NCI-H446 (cell line): ENCODE results near the gene HOXC6.

Experiments used
- DNase-seq, 2 experiments: peaks; one replicate each; lab custom pipeline; 2025; lab: John Stamatoyannopoulos, UW

Gene HOXC6

GRCh38 chr12:54028314-54029201 lies at the start of gene HOXC6:
Gene HOXC6, plus strand, starts transcription at chr12:54028440. Its CDS starts 82 bp downstream, at chr12:54028522.
- DNase-seq: peak; percentile 20 to 54

DNA sequence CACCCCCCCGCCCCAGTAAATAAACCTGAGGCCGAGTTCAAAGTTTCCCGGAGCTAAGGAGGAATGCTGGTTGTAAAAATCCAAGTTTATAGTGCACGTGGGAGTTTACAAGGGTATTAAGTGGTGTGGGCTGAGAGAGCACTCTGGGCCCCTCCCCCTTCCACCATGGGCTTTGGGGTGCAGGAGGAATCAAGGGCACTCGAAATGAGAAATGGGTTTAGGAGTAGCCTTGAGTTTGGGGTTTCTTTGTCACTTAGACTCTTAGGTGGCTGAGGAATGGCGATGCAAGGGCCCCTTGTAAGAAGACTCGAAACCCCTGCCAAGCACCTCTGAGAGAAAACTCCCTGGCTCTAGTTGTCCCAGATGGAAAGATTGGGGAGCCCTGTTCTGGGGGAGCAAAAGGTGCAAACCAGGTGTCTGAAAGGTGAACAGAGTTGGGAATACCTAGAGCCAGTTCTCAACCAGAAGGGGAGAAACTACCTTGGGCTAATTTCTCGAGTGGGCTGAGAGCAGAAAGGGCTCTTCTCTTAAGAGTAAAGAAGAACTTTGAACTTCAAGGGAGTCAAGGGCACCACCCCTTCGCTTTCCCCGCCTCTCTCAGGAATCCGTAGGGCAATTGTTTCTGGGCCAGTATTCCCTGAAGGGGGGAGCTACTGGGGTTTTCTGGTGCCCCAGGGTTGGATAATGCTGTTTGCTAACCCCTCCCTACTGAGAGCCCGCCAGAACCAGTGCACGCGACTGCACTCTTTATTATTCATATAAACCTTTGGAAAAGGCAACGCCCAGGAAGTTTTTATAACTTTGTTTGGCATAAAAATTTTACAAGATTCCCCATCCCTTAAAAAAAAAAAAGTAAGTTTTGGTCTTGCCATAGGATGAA lies 49.5 kb upstream of the HOXC6 start:
- no peak for DNase-seq

GRCh38 chr12:53980104-53980801 lies 48.0 kb upstream of the HOXC6 start:
- no peak for DNase-seq

- no peak for DNase-seq
Measured at GRCh38 chr12:53980802-53981496, 47.3 kb upstream of the HOXC6 start.

DNA sequence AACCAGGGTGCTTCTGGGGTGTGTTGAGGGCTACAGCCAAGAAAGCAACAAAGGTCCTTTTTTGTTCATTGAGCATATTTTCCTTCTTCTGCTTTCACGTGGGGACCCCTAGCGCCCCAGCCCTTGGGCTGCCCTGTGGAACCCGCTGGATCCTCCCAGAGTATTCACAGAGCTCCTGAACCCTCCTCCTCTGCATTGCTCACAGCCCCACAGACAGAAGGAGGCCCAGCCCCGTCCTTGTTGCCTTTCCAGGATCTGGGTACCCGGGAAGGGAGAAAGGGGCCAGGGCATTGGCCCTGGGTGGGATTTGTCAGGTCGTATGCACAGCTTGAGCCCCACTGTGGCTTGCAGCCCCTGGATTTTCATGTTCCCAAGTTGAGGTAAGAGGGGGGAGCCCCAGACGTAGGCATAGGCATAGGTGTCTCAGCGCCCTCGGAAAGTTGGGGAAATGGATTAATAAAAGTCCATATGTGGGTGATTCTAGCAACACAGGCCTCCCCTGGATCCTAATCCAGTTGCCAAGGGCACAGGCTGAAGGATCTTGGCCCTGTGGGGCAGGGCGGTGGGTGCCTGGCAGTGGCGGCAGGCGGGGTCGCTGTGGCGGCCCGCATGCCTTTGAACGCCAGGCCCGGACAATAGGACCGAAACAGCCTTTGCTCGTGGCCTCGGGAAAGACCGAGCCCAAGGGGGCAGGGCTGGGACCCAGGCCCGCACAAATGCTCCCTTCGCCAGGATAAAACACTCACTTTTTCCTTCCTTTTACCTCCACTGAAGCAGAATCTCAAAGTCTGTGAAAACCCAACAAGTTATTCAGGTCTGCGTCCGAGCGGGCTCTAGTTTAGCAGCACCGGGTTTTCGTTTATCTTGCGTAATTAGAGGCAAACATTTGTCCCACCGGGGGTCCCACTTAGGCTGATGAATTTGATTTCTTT lies 46.3 kb upstream of the HOXC6 start:
- no peak for DNase-seq

DNA sequence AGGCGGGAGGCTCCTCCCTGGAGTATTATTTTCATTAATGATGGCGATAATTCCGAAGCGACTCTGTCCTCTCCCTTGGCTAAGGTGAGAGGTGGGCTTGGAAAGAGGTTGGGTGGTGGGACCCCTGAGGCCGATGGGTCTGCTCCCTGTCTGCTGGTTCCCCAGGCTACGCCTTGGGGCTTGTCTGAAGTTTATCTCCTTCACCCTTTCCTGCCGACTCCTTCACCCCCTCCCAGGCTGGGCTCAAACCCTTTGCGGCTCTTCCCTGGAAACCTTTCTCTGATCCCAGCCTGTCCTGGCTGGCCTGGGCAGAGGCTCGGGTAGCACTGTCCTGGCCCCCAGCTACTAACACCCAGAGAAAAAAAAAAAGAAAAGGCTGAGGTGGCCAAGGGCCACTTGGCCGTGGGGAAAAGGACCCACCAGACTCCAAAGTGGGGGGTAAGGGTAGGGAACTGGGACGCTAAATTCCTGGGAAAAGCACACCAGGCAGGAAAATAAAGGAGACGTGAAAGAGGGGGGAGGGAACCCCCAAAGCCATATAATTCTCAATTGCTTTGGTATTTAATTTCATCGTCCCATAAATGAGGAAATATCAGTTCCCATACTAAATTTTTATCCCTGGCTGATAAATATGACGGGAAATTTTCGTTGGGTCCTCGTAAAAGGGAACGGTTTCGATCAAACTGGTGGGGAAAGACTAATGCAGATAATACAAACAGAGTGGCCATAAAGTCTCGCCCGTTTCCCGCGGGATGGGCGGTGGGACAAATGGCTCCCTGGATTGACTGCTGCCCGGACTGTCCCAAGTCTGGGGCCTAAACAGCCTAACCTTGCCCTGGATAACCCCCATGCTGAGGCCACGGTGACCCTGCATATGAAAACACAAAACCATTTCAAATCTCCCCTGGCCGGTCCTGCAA lies 45.3 kb upstream of the HOXC6 start:
- no peak for DNase-seq

DNA sequence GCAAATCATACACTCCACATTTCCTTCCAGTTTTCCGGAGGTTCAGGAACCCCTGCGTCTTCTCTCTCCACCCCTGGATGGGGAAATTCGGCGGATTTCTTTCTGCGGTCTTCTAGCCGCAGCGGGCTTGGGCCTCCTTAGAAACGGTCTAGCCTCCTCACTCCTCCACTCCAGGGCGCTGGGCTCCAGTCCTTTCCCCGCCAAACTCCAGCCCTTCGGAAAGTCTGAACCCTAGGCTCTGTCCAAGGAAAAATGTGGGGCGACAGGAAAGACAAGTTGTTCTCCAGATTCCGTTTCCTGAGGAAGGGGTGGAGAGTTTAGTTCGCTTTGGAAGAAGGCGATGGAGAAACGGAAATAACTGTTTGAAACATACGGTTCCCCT lies 44.7 kb upstream of the HOXC6 start:
- no peak for DNase-seq

DNA sequence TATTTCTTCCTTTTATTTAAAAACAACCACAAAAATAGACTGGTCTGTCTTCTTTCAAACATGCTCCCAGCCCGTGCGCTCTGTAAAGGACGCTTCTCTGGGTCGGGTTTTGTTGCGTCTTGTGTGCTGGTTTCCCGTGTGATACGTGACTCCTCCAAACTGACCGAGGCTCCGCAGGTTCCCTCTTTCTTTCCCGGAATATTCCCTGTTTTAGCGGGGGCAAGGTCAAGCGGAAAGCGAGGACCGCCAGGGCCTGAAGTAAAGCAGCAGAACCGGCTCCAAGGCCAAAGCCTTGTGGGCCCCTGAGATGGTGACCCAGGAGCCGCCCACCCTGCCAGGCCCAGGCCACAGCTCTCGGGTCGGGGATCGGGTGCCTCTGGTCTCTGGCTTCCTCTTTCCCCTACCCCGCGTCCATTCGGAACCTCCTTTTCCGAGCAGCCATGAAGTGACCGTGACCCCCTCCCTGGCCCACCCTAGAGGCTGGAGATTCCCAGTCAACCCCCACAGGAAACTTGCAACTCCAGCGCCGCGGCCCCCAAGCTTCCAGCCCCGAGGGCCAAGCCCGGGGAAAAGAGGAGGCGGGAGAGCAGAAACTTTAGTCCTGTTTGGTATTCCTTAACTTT lies 44.2 kb upstream of the HOXC6 start:
- DNase-seq: no peak

GRCh38 chr12:53984901-53985691 lies 43.1 kb upstream of the HOXC6 start, which contains the start of gene HOXC10:
Gene HOXC10, plus strand, starts transcription at chr12:53985146. Its CDS starts 114 bp downstream, at chr12:53985260.
- DNase-seq: peak; percentile 81 to 96

DNA sequence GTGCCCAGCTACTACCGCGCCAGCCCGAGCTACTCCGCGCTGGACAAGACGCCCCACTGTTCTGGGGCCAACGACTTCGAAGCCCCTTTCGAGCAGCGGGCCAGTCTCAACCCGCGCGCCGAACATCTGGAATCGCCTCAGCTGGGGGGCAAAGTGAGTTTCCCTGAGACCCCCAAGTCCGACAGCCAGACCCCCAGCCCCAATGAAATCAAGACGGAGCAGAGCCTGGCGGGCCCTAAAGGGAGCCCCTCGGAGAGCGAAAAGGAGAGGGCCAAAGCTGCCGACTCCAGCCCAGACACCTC lies 42.6 kb upstream of the HOXC6 start:
- no peak for DNase-seq

DNA sequence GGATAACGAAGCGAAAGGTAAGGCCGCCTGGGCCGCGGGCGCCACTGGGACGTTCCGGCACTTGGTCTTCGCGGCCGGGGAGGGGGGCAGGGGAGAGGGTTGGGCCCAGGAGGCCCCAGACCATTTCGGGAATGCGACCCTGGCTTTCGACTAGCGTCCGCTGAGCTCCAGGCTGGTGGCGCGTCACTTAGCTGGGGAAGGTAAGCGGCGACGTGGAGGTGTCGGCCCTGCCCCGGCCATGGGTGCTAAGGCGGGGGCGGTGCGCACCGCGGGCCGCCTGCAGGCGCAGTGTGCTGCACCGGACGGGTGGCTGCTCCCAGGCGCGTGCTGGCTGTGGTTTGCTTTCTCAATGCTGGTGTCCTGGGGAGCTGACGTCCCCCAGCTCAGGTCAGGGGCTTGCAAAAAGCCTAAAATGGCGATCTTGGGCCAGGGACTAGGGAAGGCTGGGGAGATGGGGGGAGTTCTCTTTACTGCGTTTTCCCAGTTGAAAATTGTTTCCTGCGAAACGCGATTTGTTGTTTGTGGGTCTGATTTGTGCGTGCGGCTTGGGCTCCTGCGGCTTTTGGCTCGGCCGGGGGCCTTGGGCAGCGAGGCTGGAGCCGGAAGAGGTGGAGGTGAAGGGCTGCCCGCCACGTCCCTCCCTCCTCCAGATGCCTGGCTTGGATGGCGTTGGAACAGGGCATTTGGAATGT lies 42.1 kb upstream of the HOXC6 start:
- no peak for DNase-seq

DNA sequence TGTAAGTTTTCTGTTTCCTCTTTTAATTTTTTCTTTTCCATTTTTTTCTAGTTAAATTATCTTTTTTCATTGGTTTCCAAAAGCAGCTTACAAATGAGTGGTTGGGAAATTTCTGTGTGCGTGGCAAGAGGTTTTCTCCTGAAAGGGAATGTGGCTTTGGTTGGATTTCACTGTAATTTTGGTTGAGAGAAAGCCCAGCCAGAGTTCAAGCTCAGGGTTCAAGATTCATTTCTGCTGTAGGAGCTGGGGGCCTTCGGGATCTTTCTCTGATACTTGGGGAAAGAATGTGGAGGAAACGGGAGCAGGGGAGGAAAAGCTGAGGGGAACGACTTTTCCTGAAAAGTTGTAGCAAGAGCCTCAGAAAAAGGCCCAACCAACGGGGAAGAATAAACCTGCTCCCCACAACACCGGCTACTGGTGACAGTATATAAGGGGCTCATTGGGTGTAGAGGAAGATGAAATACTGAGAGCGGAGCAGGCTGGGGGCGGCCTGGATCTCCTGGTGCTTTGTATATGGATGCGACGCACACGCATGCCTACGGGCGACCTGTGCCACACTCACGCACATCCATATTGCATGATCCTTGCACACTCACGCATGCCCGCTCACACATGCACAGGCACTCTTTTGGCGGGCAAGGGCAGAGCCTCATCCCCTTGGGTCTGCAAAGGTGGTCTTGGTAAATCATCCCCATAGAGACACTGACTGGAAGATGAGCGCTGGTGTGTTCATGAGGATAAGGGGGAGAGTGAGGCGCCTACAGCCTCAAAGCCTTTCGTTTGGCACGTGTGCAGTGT lies 41.4 kb upstream of the HOXC6 start:
- no peak for DNase-seq

GRCh38 chr12:53987787-53988230 lies 40.4 kb upstream of the HOXC6 start:
- DNase-seq: no peak

- DNase-seq: no peak
Measured at GRCh38 chr12:53988541-53989226, 39.6 kb upstream of the HOXC6 start.

DNA sequence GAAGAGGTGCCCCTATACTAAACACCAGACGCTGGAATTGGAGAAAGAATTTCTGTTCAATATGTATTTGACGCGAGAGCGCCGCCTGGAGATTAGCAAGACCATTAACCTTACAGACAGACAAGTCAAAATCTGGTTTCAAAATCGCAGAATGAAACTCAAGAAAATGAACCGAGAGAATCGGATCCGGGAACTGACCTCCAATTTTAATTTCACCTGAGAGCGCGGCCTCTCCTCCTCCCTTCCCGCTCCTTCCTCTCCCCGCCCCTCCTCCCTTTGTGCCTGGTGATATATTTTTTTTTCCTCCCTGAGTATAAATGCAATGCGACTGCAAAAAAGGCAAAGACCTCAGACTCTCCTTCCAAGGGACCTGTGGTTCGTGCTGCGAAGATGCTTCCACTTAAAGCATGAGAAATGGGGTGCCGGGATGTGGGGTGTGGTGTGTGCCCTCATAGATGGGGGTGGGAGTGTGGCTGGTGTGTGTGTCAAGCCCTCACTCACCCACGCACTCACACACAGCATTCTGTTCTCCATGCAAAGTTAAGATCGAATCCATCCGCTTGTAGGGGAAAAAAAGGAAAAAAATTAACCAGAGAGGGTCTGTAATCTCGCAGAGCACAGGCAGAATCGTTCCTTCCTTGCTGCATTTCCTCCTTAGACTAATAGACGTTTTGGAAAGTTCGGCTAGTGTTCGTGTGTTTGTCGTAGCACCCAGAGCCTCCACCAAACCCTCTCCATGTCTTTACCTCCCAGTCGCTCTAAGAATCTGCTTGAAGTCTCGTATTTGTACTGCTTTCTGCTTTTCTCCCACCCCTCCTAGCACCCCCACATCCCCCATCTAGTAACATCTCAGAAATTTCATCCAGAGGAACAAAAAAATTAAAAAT lies 38.8 kb upstream of the HOXC6 start:
- peak; percentile 35 to 48 for DNase-seq
